SH-SY5Y (cell line): ENCODE measurements around the gene GALT.

Source experiments
- GATA2 ChIP-seq: IDR thresholded peaks from 2 replicates; pipeline ENCODE4 v1.6.1; 2011; ENCODE audit warnings: mild to moderate bottlenecking, low read depth, low read length
- GATA3 ChIP-seq: IDR thresholded peaks from 2 replicates; pipeline ENCODE4 v1.6.1; 2011; ENCODE audit warnings: low read depth, mild to moderate bottlenecking, low read length, moderate library complexity

Gene GALT

DNA sequence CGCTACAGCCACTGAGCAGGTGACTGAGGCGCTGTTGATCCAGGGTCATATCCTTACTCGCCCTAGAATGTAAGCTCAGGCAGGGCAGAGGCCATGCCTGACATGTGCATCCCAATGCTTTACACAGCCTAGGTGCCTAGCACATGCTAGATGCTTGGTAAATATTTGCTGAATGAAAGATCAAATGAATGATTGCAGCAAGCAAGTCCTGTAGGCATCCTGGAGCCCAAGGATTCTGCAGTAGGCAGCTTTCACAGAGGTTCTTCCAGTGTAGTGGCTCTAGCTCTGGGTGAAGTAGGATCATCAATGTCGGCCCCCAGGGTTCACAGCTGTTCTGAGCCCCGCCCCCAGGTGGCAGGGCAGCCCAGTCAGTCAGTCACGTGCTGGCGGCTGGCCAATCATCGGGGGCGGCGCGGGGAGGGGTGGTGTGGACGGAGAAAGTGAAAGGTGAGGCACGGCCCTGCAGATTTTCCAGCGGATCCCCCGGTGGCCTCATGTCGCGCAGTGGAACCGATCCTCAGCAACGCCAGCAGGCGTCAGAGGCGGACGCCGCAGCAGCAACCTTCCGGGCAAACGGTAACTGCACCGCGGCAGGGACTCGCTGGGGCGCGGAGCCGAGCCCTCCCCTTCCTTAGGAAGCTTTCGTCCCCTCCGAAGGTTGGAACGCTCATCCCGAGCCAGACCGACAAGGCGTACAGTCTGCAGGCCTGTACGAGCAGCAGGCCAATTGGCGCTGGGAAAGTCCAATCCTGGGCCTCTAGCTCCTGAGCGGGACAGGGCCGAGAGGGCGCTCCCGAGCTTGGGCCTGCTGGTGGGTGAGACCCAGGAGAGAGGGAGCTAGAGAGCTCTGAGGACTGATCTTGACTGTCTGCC is at the start of gene GALT:
Gene GALT (plus strand): TSS at position 465 of the 873 bp plus-strand sequence. CDS start 30 bp downstream, at position 495.
- no peak; the same call in 1 of the 2 replicates for TF ChIP-seq GATA2
- TF ChIP-seq GATA3 = no peak

DNA sequence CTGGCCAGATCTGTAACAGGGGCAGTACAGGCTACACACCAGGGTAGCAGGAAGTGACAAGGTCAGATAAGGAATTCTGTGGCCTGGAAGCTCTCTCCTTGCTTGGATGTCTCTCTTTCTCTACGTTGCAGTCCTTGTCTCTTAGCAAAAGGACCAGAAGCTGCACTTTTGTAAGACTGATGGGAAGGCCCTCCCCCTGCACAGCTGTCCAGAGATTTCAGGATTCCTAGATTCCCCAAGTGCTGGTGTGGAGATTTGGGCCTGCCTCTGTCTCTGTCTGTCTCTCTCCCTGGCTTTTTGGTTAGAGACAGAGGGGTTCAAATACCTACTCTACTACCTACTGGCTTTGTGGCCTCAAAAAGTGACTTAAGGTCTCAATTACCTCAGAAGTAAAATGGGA is 46.9 kb upstream of the GALT start:
- TF ChIP-seq GATA3 (no peak), GATA2 (no peak)

DNA sequence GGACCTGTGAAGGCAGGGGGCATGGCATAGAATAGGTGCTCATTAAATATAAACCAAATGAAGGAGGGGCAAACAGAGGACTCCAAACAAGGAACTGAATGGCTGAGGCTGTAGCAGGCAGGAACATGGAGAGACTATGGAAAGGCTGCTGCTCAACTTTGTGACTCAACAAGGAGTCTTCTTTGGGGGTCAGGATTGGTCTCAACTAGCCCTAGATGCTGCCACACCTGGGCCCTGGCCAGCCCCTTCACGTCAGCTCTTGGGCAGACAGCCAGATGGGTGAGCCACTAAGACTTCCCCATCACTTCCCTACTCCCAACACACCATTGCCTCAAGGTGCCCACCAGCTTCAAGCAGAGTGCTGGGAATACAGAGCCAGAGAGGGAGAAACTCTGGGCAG is 45.6 kb upstream of the GALT start:
- TF ChIP-seq GATA2 (no peak), GATA3 (no peak)

DNA sequence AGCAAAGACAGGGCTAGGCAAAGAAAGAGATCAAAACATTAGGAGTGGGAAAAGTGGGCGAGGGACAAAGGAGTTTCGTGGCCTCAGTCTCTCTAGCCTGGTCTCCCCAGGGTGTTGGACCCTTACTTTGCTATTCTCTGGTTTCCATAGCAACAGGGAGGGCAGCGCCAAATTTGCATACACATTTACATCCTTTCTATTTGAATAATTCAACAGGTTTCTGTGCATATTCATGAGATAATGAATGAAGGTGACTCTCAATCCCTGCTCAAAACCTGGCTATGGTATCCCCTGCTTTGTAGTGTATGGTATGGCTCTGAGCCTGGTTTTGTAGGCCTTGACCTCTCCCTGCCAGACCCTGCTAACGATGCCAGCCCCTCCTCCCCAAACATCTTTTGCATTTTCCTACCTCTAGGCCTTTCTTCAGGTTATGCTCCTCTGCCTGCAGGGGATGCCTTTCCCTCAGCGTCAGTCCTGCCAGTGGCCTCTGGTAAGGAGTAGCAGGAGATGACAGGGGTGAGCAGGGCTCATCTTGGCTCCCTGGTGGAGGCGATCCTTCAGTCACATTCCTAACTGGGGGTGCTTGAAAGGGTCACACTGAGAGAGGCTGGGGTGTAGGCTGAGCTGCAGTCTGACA is 44.4 kb upstream of the GALT start:
- TF ChIP-seq GATA2 = no peak
- TF ChIP-seq GATA3 = no peak

DNA sequence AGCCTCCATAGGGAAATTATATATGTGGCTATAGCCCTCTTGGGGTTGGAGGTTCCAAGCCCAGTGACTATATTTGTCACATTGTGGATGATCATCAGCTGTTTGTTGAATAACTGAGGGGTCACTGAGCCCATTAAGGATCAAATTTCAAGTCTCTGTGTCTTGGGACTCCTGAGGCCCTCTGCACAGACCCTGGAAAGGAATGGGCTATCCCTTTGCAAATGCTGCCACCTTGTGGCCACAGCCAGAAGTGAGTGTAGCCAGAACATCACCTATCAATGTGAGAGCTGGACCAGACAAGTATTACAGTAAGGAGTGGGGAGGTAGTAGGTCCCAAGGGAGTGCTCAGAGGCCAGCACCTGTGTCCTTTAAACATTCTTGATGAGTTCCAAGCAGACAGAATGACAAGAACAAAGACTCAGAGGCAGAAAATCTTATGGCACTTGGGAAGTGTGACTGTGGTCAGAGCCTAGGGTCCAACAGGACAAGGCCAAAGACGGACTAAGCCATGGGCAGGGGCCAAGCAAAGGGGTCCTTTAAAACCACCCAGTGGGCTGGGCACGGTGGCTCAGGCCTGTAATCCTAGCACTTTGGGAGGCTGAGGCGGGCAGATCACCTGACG is 42.8 kb upstream of the GALT start:
- TF ChIP-seq GATA3 (no peak), GATA2 (no peak)

DNA sequence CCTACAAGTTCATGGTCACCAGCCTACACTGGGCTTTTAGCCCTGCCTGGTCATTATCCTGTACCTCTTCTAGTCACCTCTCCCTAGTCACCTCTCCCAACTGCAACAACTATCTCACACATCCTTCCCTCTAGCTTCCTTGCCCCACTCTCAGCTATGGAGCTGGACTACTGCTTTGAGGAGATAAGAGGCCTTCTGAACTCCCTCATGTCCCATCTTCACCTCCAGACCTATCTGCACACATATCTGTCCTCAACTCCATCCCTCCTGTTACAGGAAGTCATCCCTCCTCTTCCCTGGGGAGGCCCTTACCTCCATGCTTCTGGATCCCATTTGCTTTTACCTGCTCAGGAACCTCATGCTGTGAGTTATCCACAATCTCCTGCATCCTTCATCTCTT is 40.3 kb upstream of the GALT start:
- no peak for TF ChIP-seq GATA2
- no peak for TF ChIP-seq GATA3

DNA sequence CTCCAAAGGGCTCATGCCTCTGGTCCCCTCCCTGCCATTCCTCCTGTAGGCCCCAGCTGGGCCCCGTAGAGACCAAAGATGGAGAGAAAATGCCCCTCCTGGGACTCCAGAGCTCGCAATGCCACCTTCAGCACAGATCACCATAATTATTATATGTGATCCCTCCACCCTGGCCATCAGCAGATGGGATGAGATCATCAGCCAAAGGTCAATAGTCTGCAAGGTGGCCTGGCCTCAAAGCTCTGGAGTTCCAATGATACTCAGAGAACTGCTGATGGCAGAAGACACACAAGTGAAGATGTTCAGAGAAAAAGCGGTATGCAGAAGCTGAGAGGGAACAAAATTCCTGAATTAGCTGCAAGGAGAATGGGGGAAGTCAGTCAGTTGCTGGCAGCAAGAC is 39.6 kb upstream of the GALT start:
- no peak for TF ChIP-seq GATA2
- no peak for TF ChIP-seq GATA3

DNA sequence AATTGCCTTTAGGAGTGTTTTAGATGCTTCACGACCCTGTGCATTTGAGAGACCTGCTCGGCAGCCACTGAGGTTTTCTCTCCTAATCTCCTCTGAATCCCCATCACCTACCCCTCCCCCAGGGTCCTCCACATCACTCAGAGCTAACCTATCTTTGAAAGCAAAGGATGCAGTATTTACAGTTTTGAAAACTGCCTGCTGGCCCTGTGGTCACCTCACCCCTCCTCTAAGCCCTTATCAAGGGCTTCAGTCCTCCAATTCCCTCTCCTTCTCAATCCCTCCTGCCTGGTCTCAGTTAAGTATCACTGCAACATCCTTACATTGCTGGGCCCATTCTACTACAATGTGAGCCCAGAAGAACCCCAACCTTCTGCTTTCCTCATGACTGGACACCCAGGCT is 39.1 kb upstream of the GALT start:
- TF ChIP-seq GATA3 = no peak
- TF ChIP-seq GATA2 = no peak

DNA sequence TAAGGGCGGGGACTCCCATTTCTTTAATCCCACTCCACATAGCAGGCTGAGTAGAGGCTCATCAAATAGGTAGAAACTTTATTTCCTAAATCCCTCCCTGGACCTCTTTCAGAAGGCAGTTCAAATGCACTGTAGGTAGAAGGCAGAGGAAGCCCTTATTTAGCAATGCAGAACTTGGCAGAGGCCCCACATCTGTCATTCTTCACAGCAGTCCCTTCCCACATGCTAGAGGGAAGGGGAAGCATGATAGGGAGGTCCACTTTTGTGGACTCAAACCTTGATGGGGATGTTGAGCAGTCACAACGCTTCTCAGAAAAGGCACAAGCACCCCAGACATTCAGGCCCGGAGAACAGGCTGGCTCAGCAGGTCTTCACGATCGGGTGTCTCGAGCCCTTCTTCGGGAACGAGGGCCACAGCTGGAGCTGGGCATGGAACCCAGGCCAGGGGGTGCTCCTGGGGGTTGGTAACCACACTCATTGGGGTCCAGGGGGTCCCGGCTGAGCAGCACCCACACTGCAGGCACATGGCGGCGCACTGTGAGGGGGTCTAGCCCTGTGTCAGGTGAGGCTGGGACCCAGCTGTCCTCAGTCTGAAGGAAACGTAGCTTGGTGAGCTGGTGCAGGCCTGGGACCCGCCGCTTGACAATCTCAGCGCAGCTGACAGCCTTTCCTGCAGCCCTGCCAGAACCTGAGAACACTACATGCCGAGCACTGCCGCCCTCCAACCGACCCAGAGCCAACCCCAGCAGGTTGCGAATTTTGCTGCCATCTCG is 35.9 kb upstream of the GALT start:
- TF ChIP-seq GATA3 (no peak), GATA2 (no peak)

DNA sequence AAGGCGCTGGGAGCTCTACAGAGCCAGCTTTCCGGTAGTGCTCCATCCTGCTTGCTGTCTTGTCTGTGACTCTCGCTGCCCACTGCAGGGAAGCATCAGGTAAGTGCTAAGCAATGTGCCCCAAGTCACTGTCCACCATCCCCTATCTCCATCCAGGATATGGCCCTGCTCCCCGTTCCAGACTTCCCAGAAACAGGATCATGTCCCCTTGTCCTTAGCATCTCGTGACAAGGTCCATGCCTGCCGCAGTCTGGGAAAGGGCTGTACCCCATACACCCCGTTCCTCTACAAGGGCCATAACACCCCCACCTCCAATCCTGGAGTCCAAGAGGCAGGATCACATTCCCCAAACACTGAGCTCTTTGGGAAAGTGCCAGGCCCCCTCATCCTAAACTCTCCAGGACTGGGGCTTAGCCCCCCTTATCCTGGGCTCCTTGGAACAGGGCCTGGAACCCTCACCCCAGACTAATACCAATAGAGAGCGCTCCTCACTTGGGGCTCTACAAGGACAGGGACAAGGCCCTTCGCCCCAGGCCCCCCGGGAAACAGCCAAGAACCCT is 35.1 kb upstream of the GALT start:
- TF ChIP-seq GATA2 (no peak), GATA3 (no peak)

DNA sequence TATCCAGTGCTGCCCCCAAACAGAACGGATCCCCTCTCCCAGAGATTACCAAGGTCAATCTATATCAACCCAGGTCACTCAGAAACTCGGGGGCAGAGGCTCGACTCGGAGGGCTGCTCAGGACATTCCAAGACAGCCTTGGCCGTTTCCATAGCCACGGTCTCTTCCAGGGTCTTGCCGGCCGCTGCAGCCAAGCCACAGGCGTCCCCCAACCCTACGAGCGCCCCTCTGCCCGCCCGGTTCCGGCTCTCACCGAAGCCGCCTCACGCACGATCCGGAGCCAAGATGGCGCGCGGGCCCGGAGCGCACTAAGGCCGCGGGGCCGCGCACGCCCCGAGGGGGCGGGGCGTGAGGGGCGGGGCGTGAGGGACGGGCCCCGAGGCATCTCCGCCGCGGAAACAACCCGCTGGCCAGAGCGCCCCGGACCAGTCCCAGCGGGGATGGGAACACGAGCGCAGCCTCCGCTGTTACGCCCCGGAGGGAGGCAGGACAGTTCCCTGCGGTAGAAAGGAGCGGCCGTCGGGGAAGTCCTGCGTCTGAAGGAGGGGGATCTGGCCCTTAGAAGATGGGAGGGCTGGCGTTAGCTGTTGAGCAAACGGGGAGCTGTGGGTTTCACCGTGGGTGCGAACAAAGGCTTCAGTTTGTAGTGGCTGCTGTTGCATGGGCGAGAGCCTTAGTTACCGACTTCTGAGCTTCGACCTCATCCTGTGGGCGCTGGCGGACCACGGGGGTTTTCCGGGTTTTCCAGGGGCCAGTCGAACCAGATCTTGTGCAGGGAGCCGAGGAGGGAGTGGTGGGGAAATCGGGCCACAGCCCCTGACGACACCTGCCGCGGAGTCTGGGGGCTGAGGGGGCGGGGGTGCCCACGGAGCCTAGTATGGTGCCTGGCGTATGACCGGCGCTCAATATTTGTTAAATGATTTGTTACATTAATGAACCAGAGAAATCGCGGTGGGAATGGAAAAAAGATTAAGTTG is 34.4 kb upstream of the GALT start, which contains the start of gene RPP25L:
Gene RPP25L (minus strand): TSS at position 287 of the 977 bp plus-strand sequence. CDS start 801 bp downstream, outside the sequence.
- TF ChIP-seq GATA3 (no peak), GATA2 (no peak)

DNA sequence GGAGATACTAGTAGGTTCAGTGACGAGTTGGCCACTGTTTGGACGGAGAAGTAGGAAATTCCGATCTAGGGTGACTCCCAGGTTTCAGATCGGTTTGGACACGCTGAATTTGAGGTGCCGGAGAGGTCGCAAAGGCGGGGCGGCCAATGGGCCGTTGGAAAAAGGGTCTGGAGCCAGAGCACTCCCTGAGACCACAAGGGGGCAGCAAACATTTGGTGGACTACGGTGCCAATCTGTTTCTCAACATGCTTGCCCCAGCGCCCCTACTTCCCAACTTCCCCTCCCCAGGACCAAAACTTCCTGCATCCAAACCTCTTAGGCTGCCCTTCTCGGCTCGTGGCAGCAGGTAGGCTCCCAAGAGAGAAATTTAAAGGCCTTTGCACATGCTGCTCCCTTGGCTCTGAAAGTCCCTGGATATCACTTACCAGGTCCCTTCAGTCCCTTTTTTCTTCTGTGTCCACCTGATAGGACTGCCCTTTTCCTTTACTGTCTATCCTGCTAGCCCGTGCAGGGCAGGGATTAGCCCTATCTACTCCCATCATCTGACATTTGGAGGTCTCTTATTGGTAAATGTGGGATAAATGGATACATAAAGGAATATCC is 33.6 kb upstream of the GALT start:
- TF ChIP-seq GATA3 = no peak
- TF ChIP-seq GATA2 = no peak

DNA sequence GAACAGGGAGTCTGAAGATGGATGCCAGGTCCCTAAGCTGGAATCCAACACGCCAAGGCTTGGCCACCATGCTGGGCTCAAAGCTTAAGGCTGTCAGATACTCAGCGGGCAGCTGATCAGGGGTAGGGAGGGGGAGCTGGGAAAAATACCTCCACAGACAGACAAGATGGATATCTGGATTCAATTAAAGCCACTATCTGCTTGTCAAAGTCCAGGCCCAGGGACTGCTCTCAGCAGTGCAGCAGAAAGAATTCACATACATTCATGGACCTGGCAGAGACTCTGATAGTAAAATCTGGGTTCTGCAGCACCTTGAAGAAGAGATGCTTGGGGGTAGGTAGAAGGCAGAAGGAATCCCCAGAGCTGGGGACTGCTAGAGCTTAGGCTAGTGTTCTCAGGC is 31.3 kb upstream of the GALT start:
- TF ChIP-seq GATA3 (no peak; the same call in 1 of the 2 replicates), GATA2 (peak; percentile 90)
